ENCODE measurements around the gene TMEM161B. TPM values are rescaled to one million over a fixed set of nuclear protein-coding genes. Genes with fewer than 3 reads are reported as not detected.

The TMEM161B gene
- total and polyA plus RNA-seq, 2 donors (not counting 3 experiments of a cell fraction or from before 2014, with no cell fraction given) = 5.3 to 11.6 TPM

- H3K4me2 ChIP-seq (ENCODE audit: insufficient read depth, low read length) = no peak overlapping the region
- dilution Hi-C loops (cut with MboI; ENCODE audit: extremely low pct_ligation_motif_present, low sequenced_read_pairs) = no loop called here
- no peak overlapping the region for H3K9ac ChIP-seq (replicated peaks; ENCODE audit: extremely low read depth, insufficient read depth, low read length)
- H3K9me1 ChIP-seq (replicated peaks; ENCODE audit: control insufficient read depth, extremely low read depth, insufficient read depth, low read length) = no peaks in the 10 kb centered on the region
- H4K20me1 ChIP-seq (replicated peaks; ENCODE audit: control insufficient read depth, extremely low read depth, insufficient read depth, low read length) = no peaks in the 10 kb centered on the region
- H3K9me3 ChIP-seq (replicated peaks; ENCODE audit: control insufficient read depth, insufficient read depth, low read length) = no peaks in the 10 kb centered on the region
- peak; percentile 9 for DNase-seq (ENCODE audit: low read depth, low spot score)
- BruUV-seq (replicated peaks) = no TSS peak
- CTCF ChIA-PET = interaction anchor here (0.8 kb wide), 1 partner anchor 9 kb away, joined by 3 read pairs; no protein-coding TSS in a partner anchor
- H3K36me3 ChIP-seq (ENCODE audit: control insufficient read depth in 2 of 2, extremely low read depth in 1 of 2, insufficient read depth in 2 of 2, low read length in 2 of 2) = no peaks in the 10 kb centered on the region
- no peaks in the 10 kb centered on the region for H3K27me3 ChIP-seq (ENCODE audit: control insufficient read depth in 2 of 2, insufficient read depth in 2 of 2, low read length in 2 of 2)
- no peaks in the 10 kb centered on the region for H3K4me1 ChIP-seq (ENCODE audit: control insufficient read depth, extremely low read depth, insufficient read depth, low read length)
- POLR2A ChIA-PET = no interaction called here
- H3K4me3 ChIP-seq (replicated peaks in 1 of 3; ENCODE audit: insufficient read depth in 1 of 3, low read depth in 1 of 3, low read length in 3 of 3) = no peak overlapping the region
- no peak for FAIRE-seq
- intact Hi-C loops (cut with micrococcal nuclease) = no loop called here
- H3K79me2 ChIP-seq (ENCODE audit: control insufficient read depth, insufficient read depth, low read length) = no peaks in the 10 kb centered on the region
- TF ChIP-seq MYC (IDR thresholded peaks at IDR 0.05; ENCODE audit: low read depth, low read length) = no peak
- TF ChIP-seq, protein P1, sequence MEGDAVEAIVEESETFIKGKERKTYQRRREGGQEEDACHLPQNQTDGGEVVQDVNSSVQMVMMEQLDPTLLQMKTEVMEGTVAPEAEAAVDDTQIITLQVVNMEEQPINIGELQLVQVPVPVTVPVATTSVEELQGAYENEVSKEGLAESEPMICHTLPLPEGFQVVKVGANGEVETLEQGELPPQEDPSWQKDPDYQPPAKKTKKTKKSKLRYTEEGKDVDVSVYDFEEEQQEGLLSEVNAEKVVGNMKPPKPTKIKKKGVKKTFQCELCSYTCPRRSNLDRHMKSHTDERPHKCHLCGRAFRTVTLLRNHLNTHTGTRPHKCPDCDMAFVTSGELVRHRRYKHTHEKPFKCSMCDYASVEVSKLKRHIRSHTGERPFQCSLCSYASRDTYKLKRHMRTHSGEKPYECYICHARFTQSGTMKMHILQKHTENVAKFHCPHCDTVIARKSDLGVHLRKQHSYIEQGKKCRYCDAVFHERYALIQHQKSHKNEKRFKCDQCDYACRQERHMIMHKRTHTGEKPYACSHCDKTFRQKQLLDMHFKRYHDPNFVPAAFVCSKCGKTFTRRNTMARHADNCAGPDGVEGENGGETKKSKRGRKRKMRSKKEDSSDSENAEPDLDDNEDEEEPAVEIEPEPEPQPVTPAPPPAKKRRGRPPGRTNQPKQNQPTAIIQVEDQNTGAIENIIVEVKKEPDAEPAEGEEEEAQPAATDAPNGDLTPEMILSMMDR (IDR thresholded peaks at IDR 0.05; ENCODE audit: extremely low read depth in 1 of 2, insufficient read depth in 1 of 2, low read depth in 1 of 2, low read length in 2 of 2) = no peak
- TF ChIP-seq, protein P2, sequence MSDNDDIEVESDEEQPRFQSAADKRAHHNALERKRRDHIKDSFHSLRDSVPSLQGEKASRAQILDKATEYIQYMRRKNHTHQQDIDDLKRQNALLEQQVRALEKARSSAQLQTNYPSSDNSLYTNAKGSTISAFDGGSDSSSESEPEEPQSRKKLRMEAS (IDR thresholded peaks at IDR 0.05; ENCODE audit: insufficient read depth, insufficient read length) = no peak
- TF ChIP-seq FOS (IDR thresholded peaks at IDR 0.05; ENCODE audit: borderline replicate concordance, insufficient read depth, low read length) = no peak
- no peak for TF ChIP-seq POLR2AphosphoS5 (IDR thresholded peaks at IDR 0.05; ENCODE audit: insufficient read depth, low read depth, low read length)
- no peak for TF ChIP-seq JUN (IDR thresholded peaks at IDR 0.05; ENCODE audit: borderline replicate concordance, insufficient read depth, insufficient read length, low read depth)
- no peak for TF ChIP-seq GATA2 (IDR thresholded peaks at IDR 0.05; ENCODE audit: insufficient read depth, insufficient read length, low read depth, low read length)
- TF ChIP-seq POLR2A (IDR thresholded peaks at IDR 0.05; ENCODE audit: low read depth, low read length) = no peak
- TF ChIP-seq EZH2 (IDR thresholded peaks at IDR 0.05; ENCODE audit: borderline replicate concordance, low read depth, low read length, severe bottlenecking) = no peak
- H2AFZ ChIP-seq (ENCODE audit: low read depth, low read length) = no peak overlapping the region
- no peak overlapping the region for H3K27ac ChIP-seq (ENCODE audit: insufficient read depth, low read depth, low read length)
Observed at GRCh38 chr5:88287846-88288527, 19.3 kb upstream of the TMEM161B start.

Measured in endothelial cell of umbilical vein (primary cell).